ENCODE measurements around the gene CDH7. TPM values are rescaled to one million over a fixed set of nuclear protein-coding genes. Genes with fewer than 3 reads are reported as not detected.

CDH7 gene, protein sequence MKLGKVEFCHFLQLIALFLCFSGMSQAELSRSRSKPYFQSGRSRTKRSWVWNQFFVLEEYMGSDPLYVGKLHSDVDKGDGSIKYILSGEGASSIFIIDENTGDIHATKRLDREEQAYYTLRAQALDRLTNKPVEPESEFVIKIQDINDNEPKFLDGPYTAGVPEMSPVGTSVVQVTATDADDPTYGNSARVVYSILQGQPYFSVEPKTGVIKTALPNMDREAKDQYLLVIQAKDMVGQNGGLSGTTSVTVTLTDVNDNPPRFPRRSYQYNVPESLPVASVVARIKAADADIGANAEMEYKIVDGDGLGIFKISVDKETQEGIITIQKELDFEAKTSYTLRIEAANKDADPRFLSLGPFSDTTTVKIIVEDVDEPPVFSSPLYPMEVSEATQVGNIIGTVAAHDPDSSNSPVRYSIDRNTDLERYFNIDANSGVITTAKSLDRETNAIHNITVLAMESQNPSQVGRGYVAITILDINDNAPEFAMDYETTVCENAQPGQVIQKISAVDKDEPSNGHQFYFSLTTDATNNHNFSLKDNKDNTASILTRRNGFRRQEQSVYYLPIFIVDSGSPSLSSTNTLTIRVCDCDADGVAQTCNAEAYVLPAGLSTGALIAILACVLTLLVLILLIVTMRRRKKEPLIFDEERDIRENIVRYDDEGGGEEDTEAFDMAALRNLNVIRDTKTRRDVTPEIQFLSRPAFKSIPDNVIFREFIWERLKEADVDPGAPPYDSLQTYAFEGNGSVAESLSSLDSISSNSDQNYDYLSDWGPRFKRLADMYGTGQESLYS
- total RNA-seq, result under 1 TPM in 1 of 2 donors, not detected in 1; 0.34 TPM
- polyA plus RNA-seq (ENCODE audit: insufficient read length in 6 of 6), result 1 to 10 TPM; 1.3 to 1.8 (median 1.5) TPM
- long read RNA-seq, donor 1, result 0 reads
- long read RNA-seq, donor 2, result 0 reads
- long read RNA-seq, donor 3, full-length matches to known transcripts, result 1 of 1 reads
- long read RNA-seq, donor 3, partial matches to known transcripts, result 0 of 1 reads
- long read RNA-seq, donor 3, other reads (novel, unspliced or antisense), result 0 of 1 reads
- long read RNA-seq, donor 4, result 0 reads
- long read RNA-seq, donor 5, full-length matches to known transcripts, result 1 of 1 reads
- long read RNA-seq, donor 5, partial matches to known transcripts, result 0 of 1 reads
- long read RNA-seq, donor 5, other reads (novel, unspliced or antisense), result 0 of 1 reads
- long read RNA-seq, donor 6, full-length matches to known transcripts, result 1 of 1 reads
- long read RNA-seq, donor 6, partial matches to known transcripts, result 0 of 1 reads
- long read RNA-seq, donor 6, other reads (novel, unspliced or antisense), result 0 of 1 reads
- long read RNA-seq, donor 7, result 0 reads
- long read RNA-seq, donor 8, result 0 reads
- long read RNA-seq, donor 9, result 0 reads
- long read RNA-seq, donor 10, result 0 reads
- long read RNA-seq, donor 11, result 0 reads
- long read RNA-seq, donor 12, result 0 reads

DNA sequence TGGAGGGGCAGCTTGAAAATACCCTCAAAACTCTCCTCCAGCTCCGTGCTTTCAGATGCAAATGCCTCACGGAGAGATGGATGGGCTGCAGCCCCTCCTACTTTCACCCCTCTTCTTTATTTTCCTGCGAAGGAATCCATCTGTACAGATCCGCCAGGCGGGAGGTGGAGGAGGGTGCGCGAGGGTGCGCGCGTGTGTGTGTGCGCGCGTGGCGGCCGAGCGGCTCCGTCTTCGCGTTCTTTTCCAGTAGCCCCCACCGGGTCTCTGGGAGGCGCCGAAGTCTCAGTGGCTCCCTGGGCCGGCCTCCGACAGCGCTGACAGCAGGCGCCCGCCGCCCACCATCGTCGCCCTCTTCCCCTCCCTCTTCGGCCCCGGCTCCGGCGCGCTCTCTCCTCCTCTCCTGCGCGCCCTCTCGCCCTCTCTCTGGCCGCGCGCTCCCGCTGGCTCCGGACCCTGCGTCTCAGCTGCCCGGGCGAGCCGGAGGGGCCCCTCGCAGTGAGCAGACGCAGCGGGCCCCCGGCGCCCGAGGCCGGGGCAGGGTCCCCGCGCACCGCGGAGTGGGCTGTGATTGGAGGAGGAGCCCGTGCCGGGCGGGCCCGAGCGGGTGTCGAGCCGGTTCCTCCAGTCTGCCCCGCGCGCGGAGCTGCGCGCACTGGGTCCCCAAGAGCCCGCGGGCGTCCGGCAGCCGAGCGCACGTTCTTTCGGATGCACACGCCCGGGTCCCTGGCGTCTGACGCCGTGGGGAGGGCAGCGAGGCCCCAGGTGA is at the start of gene CDH7:
Gene CDH7 (plus strand): TSS at position 624 of the 766 bp plus-strand sequence. CDS start 11,831 bp downstream, outside the sequence.
- no peaks in the 10 kb centered on the region for H3K9me3 ChIP-seq
- DNase-seq (peak in 2 of 4 donors; percentile 49 to 80), ATAC-seq (no peak)
- H3K4me1 ChIP-seq, result peaks cover 0 to 6% of the 10 kb centered on the region in 2 donors
- H3K36me3 ChIP-seq, result no peaks in the 10 kb centered on the region
- intact Hi-C loops (cut with DNase I), result no loop called here
- TF ChIP-seq, protein P1, sequence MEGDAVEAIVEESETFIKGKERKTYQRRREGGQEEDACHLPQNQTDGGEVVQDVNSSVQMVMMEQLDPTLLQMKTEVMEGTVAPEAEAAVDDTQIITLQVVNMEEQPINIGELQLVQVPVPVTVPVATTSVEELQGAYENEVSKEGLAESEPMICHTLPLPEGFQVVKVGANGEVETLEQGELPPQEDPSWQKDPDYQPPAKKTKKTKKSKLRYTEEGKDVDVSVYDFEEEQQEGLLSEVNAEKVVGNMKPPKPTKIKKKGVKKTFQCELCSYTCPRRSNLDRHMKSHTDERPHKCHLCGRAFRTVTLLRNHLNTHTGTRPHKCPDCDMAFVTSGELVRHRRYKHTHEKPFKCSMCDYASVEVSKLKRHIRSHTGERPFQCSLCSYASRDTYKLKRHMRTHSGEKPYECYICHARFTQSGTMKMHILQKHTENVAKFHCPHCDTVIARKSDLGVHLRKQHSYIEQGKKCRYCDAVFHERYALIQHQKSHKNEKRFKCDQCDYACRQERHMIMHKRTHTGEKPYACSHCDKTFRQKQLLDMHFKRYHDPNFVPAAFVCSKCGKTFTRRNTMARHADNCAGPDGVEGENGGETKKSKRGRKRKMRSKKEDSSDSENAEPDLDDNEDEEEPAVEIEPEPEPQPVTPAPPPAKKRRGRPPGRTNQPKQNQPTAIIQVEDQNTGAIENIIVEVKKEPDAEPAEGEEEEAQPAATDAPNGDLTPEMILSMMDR (IDR thresholded peaks at IDR 0.05), result no peak
- H3K27me3 ChIP-seq, result peaks cover 22 to 46% of the 10 kb centered on the region in 2 donors
- no peak within 1 kb of the TSS for H3K27ac ChIP-seq
- H3K4me3 ChIP-seq, result peak within 1 kb of the TSS; percentile 2 to 37

DNA sequence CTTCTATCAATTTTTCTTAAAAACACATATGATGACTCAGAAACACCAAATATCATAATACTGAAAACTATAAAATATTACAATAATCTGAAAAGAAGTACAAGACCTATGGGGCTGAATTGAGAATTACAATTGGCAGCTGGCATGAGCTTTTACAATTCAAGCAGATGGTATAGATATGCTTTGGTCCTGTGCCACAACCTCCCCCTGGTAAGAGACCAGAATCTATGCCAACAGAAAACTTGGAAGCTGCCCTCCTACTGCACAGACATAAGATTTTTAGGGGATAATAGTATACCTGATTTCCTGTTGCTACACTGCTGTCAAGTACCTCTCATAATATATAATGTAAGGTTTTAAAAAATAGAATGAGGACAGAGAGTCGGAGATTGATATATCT is 46.8 kb upstream of the CDH7 start:
- intact Hi-C loops (cut with DNase I), result no loop called here
- Histone ChIP-seq H3K4me3 (no peak overlapping the region), H3K36me3 (no peaks in the 10 kb centered on the region), H3K27ac (no peak overlapping the region), H3K4me1 (no peaks in the 10 kb centered on the region), H3K9me3 (no peaks in the 10 kb centered on the region), H3K27me3 (no peaks in the 10 kb centered on the region)
- TF ChIP-seq, protein P1 (IDR thresholded peaks at IDR 0.05), result no peak
- no peak for ATAC-seq
- no peak for DNase-seq

DNA sequence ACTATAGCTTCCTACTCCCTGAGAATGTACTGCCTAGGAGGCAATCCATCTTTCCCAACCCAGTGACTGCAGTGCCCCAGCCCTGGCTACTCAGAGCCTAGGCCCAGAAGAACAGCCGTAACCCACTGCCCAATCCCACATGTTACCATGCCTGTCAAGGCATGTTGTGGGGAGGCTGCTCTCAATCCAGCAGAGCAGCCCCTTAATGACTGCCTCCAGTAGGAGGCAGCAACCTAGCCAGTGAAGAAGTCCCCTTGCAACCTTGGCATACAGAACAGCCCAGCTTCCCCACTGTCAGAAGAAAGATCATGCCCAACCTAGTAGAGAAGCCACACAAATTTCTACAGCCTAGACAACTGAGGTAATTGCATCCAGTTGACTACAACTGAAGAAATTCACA is 44.2 kb upstream of the CDH7 start:
- Histone ChIP-seq H3K27ac (no peak overlapping the region), H3K36me3 (no peaks in the 10 kb centered on the region), H3K27me3 (no peaks in the 10 kb centered on the region), H3K4me1 (no peaks in the 10 kb centered on the region), H3K4me3 (no peak overlapping the region), H3K9me3 (no peaks in the 10 kb centered on the region)
- intact Hi-C loops (cut with DNase I), result no loop called here
- ATAC-seq (no peak), DNase-seq (no peak)
- TF ChIP-seq, protein P1 (IDR thresholded peaks at IDR 0.05), result no peak

DNA sequence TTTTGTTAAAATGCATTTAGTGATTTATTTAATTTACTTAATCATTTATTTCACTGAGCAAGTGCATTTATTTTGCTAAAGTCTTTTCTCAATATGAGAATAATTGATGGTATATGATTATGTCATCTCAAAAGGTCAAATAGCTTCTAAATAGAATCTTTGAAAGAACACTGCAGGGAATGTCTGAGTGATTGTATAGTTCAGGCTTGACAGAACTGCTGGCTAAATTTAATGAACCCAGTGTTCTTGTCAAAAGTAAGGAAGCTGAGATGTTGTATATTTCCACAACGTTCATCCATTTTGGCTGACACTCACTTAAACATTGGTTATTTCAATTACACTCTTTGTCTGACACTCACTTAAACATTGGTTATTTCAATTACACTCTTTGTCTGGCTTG is 39.3 kb upstream of the CDH7 start:
- intact Hi-C loops (cut with DNase I), result no loop called here
- TF ChIP-seq, protein P1 (IDR thresholded peaks at IDR 0.05), result no peak
- Histone ChIP-seq H3K27me3 (no peaks in the 10 kb centered on the region), H3K9me3 (no peaks in the 10 kb centered on the region), H3K4me1 (no peaks in the 10 kb centered on the region), H3K27ac (no peak overlapping the region), H3K4me3 (no peak overlapping the region), H3K36me3 (no peaks in the 10 kb centered on the region)
- ATAC-seq, result no peak
- DNase-seq, result no peak

Measured in left lung (tissue), 14 donors.